Measurements from ENCODE around the gene CATSPER1. TPM values are rescaled to one million over a fixed set of nuclear protein-coding genes. Genes with fewer than 3 reads are reported as not detected.

Gene CATSPER1
- polyA plus RNA-seq, 1 experiment = 0.25 TPM

GRCh38 chr11:65972116-65972515 lies 54.2 kb downstream of the CATSPER1 start:
- Histone ChIP-seq H3K4me3 (ENCODE audit: low read depth, low read length) (no peak overlapping the region), H3K27ac (ENCODE audit: low read depth, low read length) (no peak overlapping the region), H3K9me3 (ENCODE audit: control insufficient read depth, insufficient read depth, low read length) (no peaks in the 10 kb centered on the region; the same call in 1 of the 2 replicates), H3K27me3 (ENCODE audit: control insufficient read depth, insufficient read depth, low read length) (no peaks in the 10 kb centered on the region)
- POLR2A ChIA-PET = no interaction called here
- no peak for DNase-seq (ENCODE audit: low read depth, low spot score)
- CTCF ChIA-PET = interaction anchor here (0.7 to 2.3 kb wide), 6 partner anchors 11 to 120 kb away, joined by 3 to 13 read pairs (median 5); partner anchors contain the start of genes FIBP and MUS81
- no peak for TF ChIP-seq CTCF (IDR thresholded peaks at IDR 0.05; ENCODE audit: low read depth, low read length)

GRCh38 chr11:65968600-65969482 lies 57.4 kb downstream of the CATSPER1 start:
- Histone ChIP-seq H3K27ac (ENCODE audit: low read depth, low read length) (no peak overlapping the region), H3K27me3 (ENCODE audit: control insufficient read depth, insufficient read depth, low read length) (no peaks in the 10 kb centered on the region), H3K9me3 (ENCODE audit: control insufficient read depth, insufficient read depth, low read length) (no peaks in the 10 kb centered on the region; the same call in 1 of the 2 replicates), H3K4me3 (ENCODE audit: low read depth, low read length) (no peak overlapping the region)
- ChIA-PET POLR2A (no interaction called here), CTCF (interaction anchor here (0.6 to 1.6 kb wide), 3 partner anchors 17 to 84 kb away, joined by 6 to 14 read pairs (median 8); partner anchors contain the start of gene FIBP)
- no peak for DNase-seq (ENCODE audit: low read depth, low spot score)
- TF ChIP-seq CTCF (IDR thresholded peaks at IDR 0.05; ENCODE audit: low read depth, low read length) = no peak

GRCh38 chr11:65967329-65967934 lies 58.8 kb downstream of the CATSPER1 start:
- no peak overlapping the region for H3K27ac ChIP-seq (ENCODE audit: low read depth, low read length)
- no peak for DNase-seq (ENCODE audit: low read depth, low spot score)
- CTCF ChIA-PET = interaction anchor here (1.4 to 1.6 kb wide), 3 partner anchors 25 to 83 kb away, joined by 3 to 8 read pairs (median 6); partner anchors contain the start of gene FIBP
- H3K27me3 ChIP-seq (ENCODE audit: control insufficient read depth, insufficient read depth, low read length) = no peaks in the 10 kb centered on the region
- POLR2A ChIA-PET = no interaction called here
- TF ChIP-seq CTCF (IDR thresholded peaks at IDR 0.05; ENCODE audit: low read depth, low read length) = no peak
- H3K4me3 ChIP-seq (ENCODE audit: low read depth, low read length) = no peak overlapping the region
- no peaks in the 10 kb centered on the region; the same call in 1 of the 2 replicates for H3K9me3 ChIP-seq (ENCODE audit: control insufficient read depth, insufficient read depth, low read length)

Other genes starting within 250 kb of the CATSPER1 start
- 2.6 and 3.3 TPM in 2 replicates for gene AP5B1, start 245.5 kb downstream of the CATSPER1 start, polyA plus RNA-seq (2011; rRNA removed)
- not detected in 2 replicates for gene OVOL1, start 239.4 kb downstream of the CATSPER1 start, polyA plus RNA-seq (2011; rRNA removed)
- gene SNX32, start 192.5 kb downstream of the CATSPER1 start, polyA plus RNA-seq (2011; rRNA removed) = 0.30 and 0.57 TPM in 2 replicates
- 1,553 and 1,822 TPM in 2 replicates for gene CFL1, start 168.3 kb downstream of the CATSPER1 start, polyA plus RNA-seq (2011; rRNA removed)
- 23.8 and 27.5 TPM in 2 replicates for gene MUS81, start 166.0 kb downstream of the CATSPER1 start, polyA plus RNA-seq (2011; rRNA removed)
- gene EFEMP2, start 153.7 kb downstream of the CATSPER1 start, polyA plus RNA-seq (2011; rRNA removed) = 190 and 279 TPM in 2 replicates
- gene CTSW, start 146.6 kb downstream of the CATSPER1 start, polyA plus RNA-seq (2011; rRNA removed) = not detected in 2 replicates
- 126 and 160 TPM in 2 replicates for gene FIBP, start 138.0 kb downstream of the CATSPER1 start, polyA plus RNA-seq (2011; rRNA removed)
- gene CCDC85B, start 135.8 kb downstream of the CATSPER1 start, polyA plus RNA-seq (2011; rRNA removed) = 13.1 and 20.2 TPM in 2 replicates
- gene FOSL1, start 126.1 kb downstream of the CATSPER1 start, polyA plus RNA-seq (2011; rRNA removed) = 7.9 and 16.1 TPM in 2 replicates
- 32.9 and 52.2 TPM in 2 replicates for gene C11orf68, start 107.4 kb downstream of the CATSPER1 start, polyA plus RNA-seq (2011; rRNA removed)
- 96.9 and 130 TPM in 2 replicates for gene DRAP1, start 107.1 kb downstream of the CATSPER1 start, polyA plus RNA-seq (2011; rRNA removed)
- gene TSGA10IP, start 81.0 kb downstream of the CATSPER1 start, polyA plus RNA-seq (2011; rRNA removed) = not detected in 2 replicates
- gene SART1, start 64.7 kb downstream of the CATSPER1 start, polyA plus RNA-seq (2011; rRNA removed) = 14.3 and 15.7 TPM in 2 replicates
- gene EIF1AD, start 24.3 kb downstream of the CATSPER1 start, polyA plus RNA-seq (2011; rRNA removed) = 23.9 and 24.0 TPM in 2 replicates
- 225 and 227 TPM in 2 replicates for gene BANF1, start 24.0 kb downstream of the CATSPER1 start, polyA plus RNA-seq (2011; rRNA removed)
- 0.69 and 1.0 TPM in 2 replicates for gene CST6, start 14.5 kb downstream of the CATSPER1 start, polyA plus RNA-seq (2011; rRNA removed)
- gene GAL3ST3, start 22.7 kb upstream of the CATSPER1 start, polyA plus RNA-seq (2011; rRNA removed) = 0.09 and 0.11 TPM in 2 replicates
- 88.2 and 97.1 TPM in 2 replicates for gene SF3B2, start 25.9 kb upstream of the CATSPER1 start, polyA plus RNA-seq (2011; rRNA removed)
- 27.1 and 32.5 TPM in 2 replicates for gene PACS1, start 43.8 kb upstream of the CATSPER1 start, polyA plus RNA-seq (2011; rRNA removed)
- gene KLC2, start 231.2 kb upstream of the CATSPER1 start, polyA plus RNA-seq (2011; rRNA removed) = 6.4 and 8.5 TPM in 2 replicates
- gene RAB1B, start 242.2 kb upstream of the CATSPER1 start, polyA plus RNA-seq (2011; rRNA removed) = 127 and 183 TPM in 2 replicates

All from AG04450 (cell line).